HCT116 (cell line): ENCODE results near the gene TGFBR1. TPM values are rescaled to one million over a fixed set of nuclear protein-coding genes. Genes with fewer than 3 reads are reported as not detected.

Experiments
- ATAC-seq: fragments of 200-7000 bp; cut with Tn5 transposase; 2 replicates; pipeline ENCODE4 v1.9.1; 2020; ENCODE audit warnings: mild to moderate bottlenecking, moderate library complexity
- BruUV-seq: library from RNA; stranded (reverse); fragments of 400-500 nt; replicated peaks from 2 replicates; lab custom pipeline; 2021; lab: Mats Ljungman, UMichigan
- CTCF ChIA-PET: fragments of 300-600 bp; sonication (Branson Sonifier 250); formaldehyde crosslinking; loops from one replicate; lab custom pipeline; 2021; ENCODE audit warnings: antibody characterized with exemption; lab: Charles Lee
- POLR2A ChIA-PET: fragments of 300-600, 350-600 bp; sonication (Branson Sonifier 250); formaldehyde crosslinking; loops from one replicate; lab custom pipeline; 2021; ENCODE audit warnings: antibody characterized with exemption; lab: Charles Lee
- RAD21 ChIA-PET, 2 experiments: fragments of 300-600 bp; sonication (Branson Sonifier 250); formaldehyde crosslinking; loops; one replicate each; lab custom pipeline; 2023; ENCODE audit warnings: low total read pairs in 2 of 2; ENCODE audit not compliant: uncharacterized antibody in 2 of 2, unreplicated experiment in 2 of 2, low non-redundant PET in 1 of 2; lab: Charles Lee
- DNase-seq: peaks from one replicate; pipeline ENCODE4 v3.0.0-alpha.2; 2010; ENCODE audit warnings: low read depth, low spot score
- H2AFZ ChIP-seq: fragments of 200-600 bp; shearing (Covaris generic), sonication (generic); 2 replicates; pipeline ENCODE4 v1.6.1; 2017; ENCODE audit warnings: low read depth, mixed run types, mixed read lengths, antibody characterized with exemption, low read length; ENCODE audit not compliant: poor library complexity, severe bottlenecking
- H3K27ac ChIP-seq: 2 replicates; pipeline ENCODE4 v1.5.1; 2012; ENCODE audit warnings: low read depth, low read length
- H3K27me3 ChIP-seq: fragments of 200-600 bp; sonication (generic); 2 replicates; pipeline ENCODE4 v1.6.1; 2016; ENCODE audit warnings: mixed run types, low read length, mixed read lengths; ENCODE audit not compliant: insufficient read depth
- H3K36me3 ChIP-seq, 2 experiments: fragments of 200-500 bp in 1 of 2; fragments of 200-600 bp in 1 of 2; sonication (Bioruptor generic) in 1 of 2; sonication (generic) in 1 of 2; 2 replicates each; pipeline versions ENCODE4 v1.5.1 to v1.6.1; 2014 to 2016; ENCODE audit warnings: low read length in 2 of 2, inconsistent platforms in 1 of 2, mixed read lengths in 1 of 2, mixed run types in 1 of 2; ENCODE audit not compliant: insufficient read depth in 2 of 2, control insufficient read depth in 1 of 2
- H3K4me1 ChIP-seq, 2 experiments: fragments of 200-600 bp in 1 of 2; sonication (generic) in 1 of 2; 2 replicates each; pipeline versions ENCODE4 v1.5.1 to v1.6.1; 2012 to 2017; ENCODE audit warnings: low read length in 2 of 2, inconsistent platforms in 1 of 2, mild to moderate bottlenecking in 1 of 2, mixed read lengths in 1 of 2, mixed run types in 1 of 2, moderate library complexity in 1 of 2; ENCODE audit not compliant: insufficient read depth in 2 of 2, control insufficient read depth in 1 of 2
- H3K4me2 ChIP-seq: fragments of 200-600 bp; sonication (generic); 2 replicates; pipeline ENCODE4 v1.6.1; 2017; ENCODE audit warnings: mixed run types, low read length, mixed read lengths
- H3K4me3 ChIP-seq, 2 experiments: fragments of 200-600 bp in 1 of 2; sonication (generic) in 1 of 2; replicated peaks in 1 of 2; 2 replicates each; pipeline ENCODE4 v1.5.1; 2011 to 2016; ENCODE audit warnings: low read length in 2 of 2, control low read depth in 1 of 2, low read depth in 1 of 2, mild to moderate bottlenecking in 1 of 2, mixed read lengths in 1 of 2, mixed run types in 1 of 2
- H3K79me2 ChIP-seq: fragments of 200-600 bp; sonication (generic); 2 replicates; pipeline ENCODE4 v1.6.1; 2017; ENCODE audit warnings: mild to moderate bottlenecking, mixed run types, low read length, moderate library complexity, mixed read lengths; ENCODE audit not compliant: insufficient read depth
- H3K9ac ChIP-seq: fragments of 200-600 bp; sonication (generic); 2 replicates; pipeline ENCODE4 v1.6.1; 2016; ENCODE audit warnings: low read length, mixed read lengths
- H3K9me2 ChIP-seq: fragments of 200-600 bp; sonication (generic), shearing (Covaris generic); 2 replicates; pipeline ENCODE4 v1.6.1; 2017; ENCODE audit warnings: mixed run types, mild to moderate bottlenecking, moderate library complexity; ENCODE audit not compliant: insufficient read depth
- H3K9me3 ChIP-seq, 2 experiments: fragments of 200-500 bp in 1 of 2; fragments of 200-600 bp in 1 of 2; sonication (Bioruptor generic) in 1 of 2; sonication (generic) in 1 of 2; 2 replicates each; pipeline ENCODE4 v1.6.1; 2014 to 2017; ENCODE audit warnings: low read length in 2 of 2, mixed read lengths in 2 of 2, inconsistent platforms in 1 of 2, low read depth in 1 of 2, mild to moderate bottlenecking in 1 of 2, mixed run types in 1 of 2, moderate library complexity in 1 of 2; ENCODE audit not compliant: control insufficient read depth in 1 of 2, insufficient read depth in 1 of 2
- H4K20me1 ChIP-seq: fragments of 200-600 bp; sonication (generic), shearing (Covaris generic); 2 replicates; pipeline ENCODE4 v1.6.1; 2017; ENCODE audit warnings: mixed run types, mild to moderate bottlenecking, moderate library complexity; ENCODE audit not compliant: insufficient read depth
- CBX3 ChIP-seq: IDR thresholded peaks from 2 replicates; pipeline ENCODE4 v1.6.1; 2012; ENCODE audit warnings: low read depth
- EZH2phosphoT487 ChIP-seq: fragments of 200-600 bp; IDR thresholded peaks from 2 replicates; pipeline ENCODE4 v1.6.1; 2018; ENCODE audit warnings: antibody characterized with exemption, borderline replicate concordance
- FOSL1 ChIP-seq: IDR thresholded peaks from 2 replicates; pipeline ENCODE4 v1.6.1; 2012; ENCODE audit warnings: low read depth
- JUND ChIP-seq: IDR thresholded peaks from 2 replicates; pipeline ENCODE4 v1.6.1; 2012
- SIN3A ChIP-seq: IDR thresholded peaks from 2 replicates; pipeline ENCODE4 v1.6.1; 2012; ENCODE audit warnings: low read depth
- SP1 ChIP-seq: IDR thresholded peaks from 2 replicates; pipeline ENCODE4 v1.6.1; 2012; ENCODE audit warnings: low read depth
- TCF7L2 ChIP-seq: IDR thresholded peaks from 2 replicates; pipeline ENCODE4 v1.7.0; 2011; ENCODE audit warnings: borderline replicate concordance, inconsistent platforms; ENCODE audit not compliant: insufficient read depth, insufficient read length; ENCODE audit errors: extremely low read depth
- YY1 ChIP-seq: IDR thresholded peaks from 2 replicates; pipeline ENCODE4 v1.6.1; 2011; ENCODE audit warnings: low read length, low read depth, moderate library complexity, mild to moderate bottlenecking; ENCODE audit not compliant: insufficient replicate concordance; ENCODE audit errors: extremely low read depth
- ZNF274 ChIP-seq: fragments of 200-500 bp; sonication (Bioruptor generic); IDR thresholded peaks from 2 replicates; pipeline ENCODE4 v1.6.1; 2014; ENCODE audit warnings: mild to moderate bottlenecking, low read depth, low read length, inconsistent platforms
- intact Hi-C: fragments of 100-400 bp; cut with micrococcal nuclease; formaldehyde crosslinking; loops from 2 replicates; pipeline ENCODE4 v1.10.0; 2022
- total RNA-seq: library from RNA; stranded (reverse); gene quantifications from one replicate; pipeline ENCODE4 v1.2.1, GENCODE V29; 2021; ENCODE audit not compliant: unreplicated experiment
- TF ChIP-seq, protein P1 (sequence below): IDR thresholded peaks from 2 replicates; pipeline ENCODE4 v1.6.1; 2012; ENCODE audit warnings: low read depth
- TF ChIP-seq, protein P2 (sequence below): IDR thresholded peaks from 2 replicates; pipeline ENCODE4 v1.6.1; 2012
- TF ChIP-seq, protein P3 (sequence below): IDR thresholded peaks from 2 replicates; pipeline ENCODE4 v1.6.1; 2011; ENCODE audit warnings: mild to moderate bottlenecking, low read length, moderate library complexity; ENCODE audit not compliant: insufficient replicate concordance; ENCODE audit errors: extremely low read depth

Gene TGFBR1
- total RNA-seq, 1 experiment from 2014 or later, result 26.6 TPM

DNA sequence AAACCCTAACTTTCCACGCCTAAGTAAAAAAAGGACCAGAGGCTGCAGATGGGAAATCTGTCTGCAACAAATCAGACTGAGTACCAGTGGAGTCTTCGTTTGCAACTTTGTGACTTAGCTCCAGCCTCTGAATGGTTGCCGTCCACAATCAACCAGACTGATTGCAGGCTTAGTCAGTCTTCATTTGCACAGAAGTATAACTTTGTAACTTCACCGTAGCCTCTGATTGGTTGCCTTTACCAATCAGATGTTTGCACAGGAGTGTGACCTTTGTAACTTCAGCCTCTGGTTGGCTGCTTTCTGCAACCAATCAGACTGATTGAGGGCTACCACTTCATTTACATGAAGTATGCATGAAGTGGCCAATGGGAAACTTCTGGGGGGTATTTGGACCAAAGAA, 53.7 kb downstream of the TGFBR1 start:
- H4K20me1 ChIP-seq, result no peaks in the 10 kb centered on the region
- H3K4me1 ChIP-seq, result no peaks in the 10 kb centered on the region
- no peak for DNase-seq
- no peaks in the 10 kb centered on the region for H3K9me2 ChIP-seq
- intact Hi-C loops, result no loop called here
- no peak for ATAC-seq
- H3K79me2 ChIP-seq, result no peaks in the 10 kb centered on the region
- BruUV-seq, result no TSS peak
- POLR2A ChIA-PET, result no interaction called here
- H3K36me3 ChIP-seq, result no peaks in the 10 kb centered on the region
- H3K4me2 ChIP-seq, result no peak overlapping the region
- H3K27ac ChIP-seq, result no peak overlapping the region
- no peak overlapping the region for H3K9ac ChIP-seq
- TF ChIP-seq, protein P1, sequence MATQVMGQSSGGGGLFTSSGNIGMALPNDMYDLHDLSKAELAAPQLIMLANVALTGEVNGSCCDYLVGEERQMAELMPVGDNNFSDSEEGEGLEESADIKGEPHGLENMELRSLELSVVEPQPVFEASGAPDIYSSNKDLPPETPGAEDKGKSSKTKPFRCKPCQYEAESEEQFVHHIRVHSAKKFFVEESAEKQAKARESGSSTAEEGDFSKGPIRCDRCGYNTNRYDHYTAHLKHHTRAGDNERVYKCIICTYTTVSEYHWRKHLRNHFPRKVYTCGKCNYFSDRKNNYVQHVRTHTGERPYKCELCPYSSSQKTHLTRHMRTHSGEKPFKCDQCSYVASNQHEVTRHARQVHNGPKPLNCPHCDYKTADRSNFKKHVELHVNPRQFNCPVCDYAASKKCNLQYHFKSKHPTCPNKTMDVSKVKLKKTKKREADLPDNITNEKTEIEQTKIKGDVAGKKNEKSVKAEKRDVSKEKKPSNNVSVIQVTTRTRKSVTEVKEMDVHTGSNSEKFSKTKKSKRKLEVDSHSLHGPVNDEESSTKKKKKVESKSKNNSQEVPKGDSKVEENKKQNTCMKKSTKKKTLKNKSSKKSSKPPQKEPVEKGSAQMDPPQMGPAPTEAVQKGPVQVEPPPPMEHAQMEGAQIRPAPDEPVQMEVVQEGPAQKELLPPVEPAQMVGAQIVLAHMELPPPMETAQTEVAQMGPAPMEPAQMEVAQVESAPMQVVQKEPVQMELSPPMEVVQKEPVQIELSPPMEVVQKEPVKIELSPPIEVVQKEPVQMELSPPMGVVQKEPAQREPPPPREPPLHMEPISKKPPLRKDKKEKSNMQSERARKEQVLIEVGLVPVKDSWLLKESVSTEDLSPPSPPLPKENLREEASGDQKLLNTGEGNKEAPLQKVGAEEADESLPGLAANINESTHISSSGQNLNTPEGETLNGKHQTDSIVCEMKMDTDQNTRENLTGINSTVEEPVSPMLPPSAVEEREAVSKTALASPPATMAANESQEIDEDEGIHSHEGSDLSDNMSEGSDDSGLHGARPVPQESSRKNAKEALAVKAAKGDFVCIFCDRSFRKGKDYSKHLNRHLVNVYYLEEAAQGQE, result no peak
- no peak for TF ChIP-seq YY1
- TF ChIP-seq FOSL1, result no peak
- no peak for TF ChIP-seq SIN3A
- TF ChIP-seq, protein P2, sequence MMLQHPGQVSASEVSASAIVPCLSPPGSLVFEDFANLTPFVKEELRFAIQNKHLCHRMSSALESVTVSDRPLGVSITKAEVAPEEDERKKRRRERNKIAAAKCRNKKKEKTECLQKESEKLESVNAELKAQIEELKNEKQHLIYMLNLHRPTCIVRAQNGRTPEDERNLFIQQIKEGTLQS, result no peak
- no peak for TF ChIP-seq ZNF274
- TF ChIP-seq TCF7L2, result no peak
- no peak for TF ChIP-seq JUND
- TF ChIP-seq, protein P3, sequence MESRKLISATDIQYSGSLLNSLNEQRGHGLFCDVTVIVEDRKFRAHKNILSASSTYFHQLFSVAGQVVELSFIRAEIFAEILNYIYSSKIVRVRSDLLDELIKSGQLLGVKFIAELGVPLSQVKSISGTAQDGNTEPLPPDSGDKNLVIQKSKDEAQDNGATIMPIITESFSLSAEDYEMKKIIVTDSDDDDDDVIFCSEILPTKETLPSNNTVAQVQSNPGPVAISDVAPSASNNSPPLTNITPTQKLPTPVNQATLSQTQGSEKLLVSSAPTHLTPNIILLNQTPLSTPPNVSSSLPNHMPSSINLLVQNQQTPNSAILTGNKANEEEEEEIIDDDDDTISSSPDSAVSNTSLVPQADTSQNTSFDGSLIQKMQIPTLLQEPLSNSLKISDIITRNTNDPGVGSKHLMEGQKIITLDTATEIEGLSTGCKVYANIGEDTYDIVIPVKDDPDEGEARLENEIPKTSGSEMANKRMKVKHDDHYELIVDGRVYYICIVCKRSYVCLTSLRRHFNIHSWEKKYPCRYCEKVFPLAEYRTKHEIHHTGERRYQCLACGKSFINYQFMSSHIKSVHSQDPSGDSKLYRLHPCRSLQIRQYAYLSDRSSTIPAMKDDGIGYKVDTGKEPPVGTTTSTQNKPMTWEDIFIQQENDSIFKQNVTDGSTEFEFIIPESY, result no peak
- TF ChIP-seq CBX3, result no peak
- no peak for TF ChIP-seq SP1
- no peak for TF ChIP-seq EZH2phosphoT487
- RAD21 ChIA-PET, result no interaction called here
- H2AFZ ChIP-seq, result no peak overlapping the region
- H3K27me3 ChIP-seq, result no peaks in the 10 kb centered on the region; the same call in 1 of the 2 replicates
- H3K9me3 ChIP-seq, result no peaks in the 10 kb centered on the region
- CTCF ChIA-PET, result no interaction called here
- H3K4me3 ChIP-seq, result no peak overlapping the region
